GM12873 (cell line): ENCODE measurements around the gene REM2.

Experiments used
- TF ChIP-seq, protein P1 (sequence below): IDR thresholded peaks from 2 replicates; pipeline ENCODE4 v1.5.1; 2012; ENCODE audit warnings: low read depth, mild to moderate bottlenecking, moderate library complexity, low read length, control low read depth; ENCODE audit not compliant: insufficient read depth; ENCODE audit errors: missing control alignments

The REM2 gene

DNA sequence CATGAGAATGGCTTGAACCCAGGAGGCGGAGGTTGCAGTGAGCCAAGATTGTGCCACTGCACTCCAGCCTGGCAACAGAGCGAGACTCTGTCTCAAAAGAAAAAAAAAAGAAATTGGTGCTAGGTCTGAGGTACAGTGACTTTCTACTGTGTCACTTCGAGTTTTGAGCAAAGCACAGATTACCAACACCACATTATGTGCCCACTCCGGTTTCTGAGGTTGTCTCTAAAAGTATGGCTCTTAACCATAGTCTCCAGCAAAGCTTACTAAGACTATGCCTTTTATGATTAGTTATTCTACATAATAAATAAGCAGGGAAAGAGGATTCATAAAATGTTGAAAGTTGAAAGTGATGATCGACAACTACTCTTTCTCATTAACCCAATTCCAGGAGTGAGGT is 27.9 kb downstream of the REM2 start:
- TF ChIP-seq, protein P1, sequence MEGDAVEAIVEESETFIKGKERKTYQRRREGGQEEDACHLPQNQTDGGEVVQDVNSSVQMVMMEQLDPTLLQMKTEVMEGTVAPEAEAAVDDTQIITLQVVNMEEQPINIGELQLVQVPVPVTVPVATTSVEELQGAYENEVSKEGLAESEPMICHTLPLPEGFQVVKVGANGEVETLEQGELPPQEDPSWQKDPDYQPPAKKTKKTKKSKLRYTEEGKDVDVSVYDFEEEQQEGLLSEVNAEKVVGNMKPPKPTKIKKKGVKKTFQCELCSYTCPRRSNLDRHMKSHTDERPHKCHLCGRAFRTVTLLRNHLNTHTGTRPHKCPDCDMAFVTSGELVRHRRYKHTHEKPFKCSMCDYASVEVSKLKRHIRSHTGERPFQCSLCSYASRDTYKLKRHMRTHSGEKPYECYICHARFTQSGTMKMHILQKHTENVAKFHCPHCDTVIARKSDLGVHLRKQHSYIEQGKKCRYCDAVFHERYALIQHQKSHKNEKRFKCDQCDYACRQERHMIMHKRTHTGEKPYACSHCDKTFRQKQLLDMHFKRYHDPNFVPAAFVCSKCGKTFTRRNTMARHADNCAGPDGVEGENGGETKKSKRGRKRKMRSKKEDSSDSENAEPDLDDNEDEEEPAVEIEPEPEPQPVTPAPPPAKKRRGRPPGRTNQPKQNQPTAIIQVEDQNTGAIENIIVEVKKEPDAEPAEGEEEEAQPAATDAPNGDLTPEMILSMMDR: no peak

DNA sequence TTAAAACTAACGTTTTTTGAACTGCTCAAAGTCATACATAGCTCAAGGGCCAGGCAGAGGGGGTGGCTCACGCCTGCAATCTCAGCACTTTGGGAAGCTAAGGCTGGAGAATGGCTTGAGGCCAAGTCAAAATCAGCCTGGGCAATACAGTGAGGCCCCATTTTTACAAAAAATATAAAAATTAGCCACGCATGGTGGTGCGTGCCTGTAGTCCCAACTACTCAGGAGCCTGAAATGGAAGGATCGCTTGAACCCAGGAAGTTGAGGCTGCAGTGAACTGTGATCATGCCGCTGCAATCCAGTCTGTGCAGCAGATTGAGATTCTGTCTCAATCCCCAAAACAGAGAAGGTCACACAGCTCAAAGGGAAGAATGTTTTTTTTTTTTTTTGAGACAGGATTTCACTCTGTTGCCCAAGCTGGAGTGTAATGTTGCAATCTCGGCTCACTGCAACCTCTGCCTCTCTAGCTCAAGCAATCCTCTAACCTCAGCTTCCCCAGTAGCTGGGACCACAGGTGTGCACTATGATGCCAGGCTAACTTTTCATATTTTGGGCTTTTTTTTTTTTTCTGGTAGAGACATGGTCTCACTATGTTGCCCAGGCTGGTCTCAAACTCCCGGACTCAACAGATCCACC is 33.0 kb downstream of the REM2 start:
- TF ChIP-seq, protein P1: no peak

DNA sequence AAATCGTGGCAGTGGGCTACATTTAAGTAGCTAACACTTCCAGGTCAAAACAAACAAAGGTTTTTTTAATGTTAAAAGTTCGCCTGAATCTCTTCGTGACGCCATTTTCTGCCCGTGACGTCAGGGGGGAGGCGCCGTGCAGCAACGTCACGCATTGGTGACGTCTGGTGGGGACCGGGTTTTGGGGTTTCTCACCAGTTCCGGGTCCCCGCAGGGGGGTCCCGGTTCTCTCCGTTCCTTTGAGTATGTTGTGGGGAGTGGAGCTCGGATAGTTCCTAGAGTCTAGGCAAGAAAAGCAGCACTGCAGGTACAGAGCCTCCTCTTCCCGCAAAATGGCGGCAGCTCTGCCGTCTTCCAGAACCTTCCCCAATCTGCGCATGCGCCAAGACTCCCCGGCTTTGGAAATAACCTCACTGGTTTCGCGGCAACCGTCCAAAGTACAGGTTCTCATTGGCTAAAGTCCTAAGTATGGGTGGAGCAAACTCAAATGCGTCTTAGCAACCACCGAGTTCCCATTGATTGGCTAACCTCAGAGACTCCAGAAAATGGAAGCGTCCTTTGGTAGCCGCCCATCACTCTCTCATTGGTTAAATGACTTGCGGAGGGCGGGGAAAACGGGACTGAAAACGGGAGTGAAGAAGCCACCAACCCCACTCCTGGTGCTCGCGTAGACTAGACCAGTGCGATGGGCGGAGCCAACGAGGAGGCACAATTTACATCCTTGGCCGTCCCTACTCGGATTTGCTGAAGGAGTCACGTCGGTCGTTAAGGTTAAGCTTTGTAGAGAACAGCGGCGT is 36.0 kb downstream of the REM2 start, which contains the start of gene RBM23:
Gene RBM23, minus strand, starts transcription at position 346 of the 797 bp plus-strand sequence.
- TF ChIP-seq, protein P1: no peak

- TF ChIP-seq, protein P1: no peak
Measured at GRCh38 chr14:22919601-22919921, 36.5 kb downstream of the REM2 start.

- TF ChIP-seq, protein P1: no peak
Measured at GRCh38 chr14:22920697-22921096, 37.7 kb downstream of the REM2 start.

GRCh38 chr14:22922294-22922693 is 39.3 kb downstream of the REM2 start:
- TF ChIP-seq, protein P1: no peak

GRCh38 chr14:22923746-22924145 is 40.7 kb downstream of the REM2 start:
- TF ChIP-seq, protein P1: no peak
